Neutrophil (primary cell): Measurements from ENCODE around the gene FARP2.

Experiments
- H3K27ac ChIP-seq: fragments of 200-600 bp; sonication (generic); 2 replicates; pipeline ENCODE4 v1.5.1; 2016; ENCODE audit warnings: mild to moderate bottlenecking, moderate library complexity
- H3K27me3 ChIP-seq: fragments of 200-600 bp; sonication (generic); 2 replicates; pipeline ENCODE4 v1.6.0; 2016; ENCODE audit warnings: mild to moderate bottlenecking
- H3K36me3 ChIP-seq: fragments of 200-600 bp; sonication (generic); 2 replicates; pipeline ENCODE4 v1.5.1; 2017
- H3K4me1 ChIP-seq, 2 experiments: fragments of 200-600 bp in 1 of 2; sonication (generic) in 1 of 2; 1 replicate in 1 of 2; 2 replicates in 1 of 2; pipeline versions ENCODE4 v1.5.1 to v1.6.1; 2013 to 2016; ENCODE audit warnings: low read depth in 1 of 2, low read length in 1 of 2, mild to moderate bottlenecking in 1 of 2, moderate library complexity in 1 of 2; ENCODE audit not compliant: control insufficient read depth in 1 of 2, insufficient read depth in 1 of 2
- H3K4me3 ChIP-seq, 2 experiments: fragments of 200-600 bp in 1 of 2; sonication (generic) in 1 of 2; 1 replicate in 1 of 2; 2 replicates in 1 of 2; pipeline ENCODE4 v1.5.1; 2013 to 2016; ENCODE audit warnings: low read depth in 1 of 2, low read length in 1 of 2, mild to moderate bottlenecking in 1 of 2, moderate library complexity in 1 of 2
- H3K9me3 ChIP-seq: fragments of 200-600 bp; sonication (generic); 2 replicates; pipeline ENCODE4 v1.5.1; 2016
- TF ChIP-seq, protein P1 (sequence below): fragments of 200-600 bp; sonication (generic); IDR thresholded peaks from 2 replicates; pipeline ENCODE4 v1.5.1; 2016; ENCODE audit warnings: antibody characterized with exemption

Gene FARP2

DNA sequence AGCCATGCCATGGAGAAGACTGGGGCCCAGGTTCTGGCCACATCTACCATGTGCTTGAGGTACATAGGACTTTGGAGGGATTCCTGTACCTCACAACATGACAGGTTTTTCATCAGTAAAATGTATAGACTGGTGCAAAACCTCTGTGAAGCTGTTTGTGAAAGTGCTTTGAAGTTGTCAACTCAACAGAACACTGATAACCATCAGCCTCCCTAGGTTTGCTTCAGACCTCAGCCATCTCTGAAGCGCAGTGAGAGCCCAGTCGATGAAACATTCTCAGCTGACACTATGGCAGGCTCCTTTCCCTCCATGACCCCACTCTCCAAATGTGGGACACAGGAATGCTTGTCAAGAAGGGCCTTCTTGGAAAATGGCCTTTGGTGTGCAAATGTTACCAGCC is 113.7 kb downstream of the FARP2 start:
- no peaks in the 10 kb centered on the region for H3K36me3 ChIP-seq
- H3K27me3 ChIP-seq: peaks cover 55% of the 10 kb centered on the region
- H3K4me3 ChIP-seq: no peak overlapping the region
- H3K4me1 ChIP-seq: no peaks in the 10 kb centered on the region
- TF ChIP-seq, protein P1, sequence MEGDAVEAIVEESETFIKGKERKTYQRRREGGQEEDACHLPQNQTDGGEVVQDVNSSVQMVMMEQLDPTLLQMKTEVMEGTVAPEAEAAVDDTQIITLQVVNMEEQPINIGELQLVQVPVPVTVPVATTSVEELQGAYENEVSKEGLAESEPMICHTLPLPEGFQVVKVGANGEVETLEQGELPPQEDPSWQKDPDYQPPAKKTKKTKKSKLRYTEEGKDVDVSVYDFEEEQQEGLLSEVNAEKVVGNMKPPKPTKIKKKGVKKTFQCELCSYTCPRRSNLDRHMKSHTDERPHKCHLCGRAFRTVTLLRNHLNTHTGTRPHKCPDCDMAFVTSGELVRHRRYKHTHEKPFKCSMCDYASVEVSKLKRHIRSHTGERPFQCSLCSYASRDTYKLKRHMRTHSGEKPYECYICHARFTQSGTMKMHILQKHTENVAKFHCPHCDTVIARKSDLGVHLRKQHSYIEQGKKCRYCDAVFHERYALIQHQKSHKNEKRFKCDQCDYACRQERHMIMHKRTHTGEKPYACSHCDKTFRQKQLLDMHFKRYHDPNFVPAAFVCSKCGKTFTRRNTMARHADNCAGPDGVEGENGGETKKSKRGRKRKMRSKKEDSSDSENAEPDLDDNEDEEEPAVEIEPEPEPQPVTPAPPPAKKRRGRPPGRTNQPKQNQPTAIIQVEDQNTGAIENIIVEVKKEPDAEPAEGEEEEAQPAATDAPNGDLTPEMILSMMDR: no peak
- no peak overlapping the region for H3K27ac ChIP-seq
- H3K9me3 ChIP-seq: no peaks in the 10 kb centered on the region

DNA sequence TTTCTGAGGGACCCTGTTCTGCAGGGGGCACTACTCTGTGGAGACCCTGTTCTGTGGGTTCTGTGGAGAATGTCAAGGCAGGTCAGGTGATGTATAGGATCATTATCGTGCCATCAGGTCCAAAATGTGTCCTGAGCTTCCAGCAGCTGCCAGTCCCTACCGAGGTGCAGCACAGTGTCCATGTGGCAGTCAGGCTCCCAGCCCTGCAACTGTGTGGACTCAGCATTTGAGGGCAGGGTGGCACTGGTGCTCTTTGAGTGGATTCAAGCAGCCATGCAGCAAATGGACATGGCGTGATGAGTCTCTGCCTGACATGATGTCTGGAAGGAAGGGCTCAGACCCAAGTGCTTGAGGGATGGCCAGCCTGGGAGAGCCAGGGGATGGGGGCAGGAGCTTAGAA is 117.3 kb downstream of the FARP2 start:
- Histone ChIP-seq H3K4me3 (no peak overlapping the region), H3K27me3 (peaks cover 31% of the 10 kb centered on the region), H3K9me3 (no peaks in the 10 kb centered on the region), H3K36me3 (no peaks in the 10 kb centered on the region), H3K4me1 (no peaks in the 10 kb centered on the region), H3K27ac (no peak overlapping the region)
- TF ChIP-seq, protein P1: no peak

DNA sequence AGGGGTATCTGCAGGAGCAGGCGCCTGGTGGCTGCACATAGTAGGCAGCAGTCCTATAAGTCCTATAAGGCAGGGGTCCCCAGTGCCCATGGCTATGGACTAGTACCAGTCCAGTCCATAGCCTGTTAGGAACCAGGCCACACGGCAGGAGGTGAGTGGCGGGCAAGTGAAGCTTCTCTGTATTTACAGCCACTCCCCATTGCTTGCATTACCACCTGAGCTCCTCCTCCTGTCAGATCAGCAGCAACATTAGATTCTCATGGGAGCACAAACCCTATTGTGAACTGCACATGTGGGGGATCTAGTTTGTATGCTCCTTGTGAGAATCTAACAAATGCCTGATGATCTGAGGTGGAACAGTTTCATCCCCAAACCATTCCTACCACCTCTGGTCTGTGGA is 119.2 kb downstream of the FARP2 start:
- Histone ChIP-seq H3K27me3 (peaks cover 45% of the 10 kb centered on the region), H3K4me1 (no peaks in the 10 kb centered on the region), H3K9me3 (no peaks in the 10 kb centered on the region), H3K36me3 (no peaks in the 10 kb centered on the region), H3K4me3 (no peak overlapping the region), H3K27ac (no peak overlapping the region)
- TF ChIP-seq, protein P1: no peak

DNA sequence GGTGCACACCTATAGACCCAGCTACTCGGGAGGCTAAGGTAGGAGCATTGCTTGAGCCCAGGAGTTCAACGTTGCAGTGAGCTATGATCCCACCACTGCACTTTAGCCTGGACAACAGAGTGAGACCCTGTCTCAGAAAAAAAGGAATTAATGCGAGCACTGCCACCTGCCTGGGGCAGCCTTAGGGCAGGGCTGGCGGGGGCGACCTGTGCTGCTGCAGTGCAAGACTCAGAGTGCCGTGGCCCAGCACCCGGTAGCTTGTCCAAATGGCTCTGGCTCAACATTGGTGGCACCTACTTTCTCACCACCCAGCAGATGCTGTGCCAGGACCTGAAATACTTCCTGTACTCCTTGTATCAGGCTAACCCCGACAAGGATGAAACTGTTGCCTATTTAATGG is 122.1 kb downstream of the FARP2 start:
- TF ChIP-seq, protein P1: no peak
- H3K27me3 ChIP-seq: peaks cover 32% of the 10 kb centered on the region

DNA sequence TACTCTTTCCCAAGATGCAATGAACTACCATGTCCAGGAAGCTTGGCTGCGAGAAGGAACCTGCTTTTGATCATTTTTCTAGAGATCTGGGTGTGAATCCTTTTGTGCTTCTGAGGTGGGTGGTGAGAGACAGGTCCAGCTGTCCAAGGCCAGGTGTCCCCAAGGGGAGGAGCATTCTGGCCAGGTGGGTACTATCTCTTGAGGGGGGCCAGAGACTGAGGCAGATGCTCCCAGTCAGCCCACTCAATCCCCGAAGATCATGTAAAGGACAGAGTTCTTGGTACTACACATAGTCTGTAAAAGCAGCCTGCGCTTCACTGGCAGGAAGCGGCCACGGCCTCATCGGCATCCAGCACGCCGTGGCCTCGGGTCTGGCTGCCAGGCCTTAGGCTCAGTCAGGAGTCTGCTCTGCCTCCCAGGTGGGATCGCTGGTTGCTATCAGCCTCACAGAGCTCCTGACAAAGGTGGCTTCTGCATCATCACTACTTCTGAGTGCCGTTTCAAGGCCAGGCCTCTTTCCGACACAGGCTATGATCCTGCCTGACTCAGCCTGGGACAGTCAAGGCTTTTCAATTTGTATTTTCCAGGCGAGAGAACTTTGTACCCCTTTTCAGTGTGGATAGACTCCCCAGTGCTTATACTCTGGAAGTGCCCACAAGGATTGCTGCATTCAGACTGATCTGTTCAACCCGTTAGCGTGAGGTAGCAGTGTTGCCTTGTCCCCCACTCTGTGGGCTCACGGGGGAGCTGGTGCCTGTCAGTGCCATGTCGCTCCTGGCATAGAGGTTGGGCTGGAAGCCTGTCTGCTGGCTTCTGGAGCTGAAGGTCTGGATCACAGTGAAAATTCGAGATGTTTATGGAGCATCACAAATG is 123.2 kb downstream of the FARP2 start:
- Histone ChIP-seq H3K27me3 (peaks cover 30% of the 10 kb centered on the region), H3K9me3 (no peaks in the 10 kb centered on the region), H3K4me3 (no peak overlapping the region), H3K4me1 (no peaks in the 10 kb centered on the region), H3K36me3 (no peaks in the 10 kb centered on the region), H3K27ac (no peak overlapping the region)
- TF ChIP-seq, protein P1: no peak

More for the DNA sequence above, 122.1 kb downstream of the FARP2 start:
- H3K9me3 ChIP-seq: no peaks in the 10 kb centered on the region
- no peaks in the 10 kb centered on the region for H3K4me1 ChIP-seq
- no peak overlapping the region for H3K27ac ChIP-seq
- no peak overlapping the region for H3K4me3 ChIP-seq
- no peaks in the 10 kb centered on the region for H3K36me3 ChIP-seq
